ENCODE data around the gene SSC4D. TPM values are rescaled to one million over a fixed set of nuclear protein-coding genes. Genes with fewer than 3 reads are reported as not detected.
"Not testable (repeated sequence)": the region's sequence is repeated elsewhere in the genome, so short reads cannot be mapped to it uniquely, and the experiment has no call there.

The SSC4D gene
- total RNA-seq (2013): 1.1 TPM
- polyA plus RNA-seq (under 1 TPM; 0.48 to 0.56 (median 0.56) TPM), polyA minus RNA-seq (0.40 and 0.55 TPM in 2 replicates), total RNA-seq (0 to 0.58 (median 0.17) reads per million in 11 experiments)

DNA sequence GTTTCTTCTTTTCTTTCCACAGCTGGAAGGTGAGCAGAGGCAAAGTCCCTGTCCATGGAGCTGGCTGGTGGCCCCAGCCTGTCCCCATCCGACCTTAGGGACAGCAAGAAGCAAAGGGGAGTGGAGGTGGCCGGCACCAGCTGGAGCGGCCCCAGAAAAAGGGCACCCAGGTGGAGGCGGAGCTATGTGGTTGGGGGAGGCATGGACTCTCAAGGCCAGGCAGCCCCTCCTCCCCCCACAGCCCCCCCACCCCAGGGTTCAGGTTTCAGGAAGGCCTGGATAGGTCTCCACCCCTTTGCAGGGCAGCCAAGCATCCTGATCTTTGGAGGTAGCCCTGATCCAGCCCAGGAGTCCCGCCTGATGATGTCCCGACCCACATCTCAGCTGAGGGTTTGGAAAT is at the start of gene SSC4D:
TSS of gene SSC4D (minus strand) at position 161 of the 400 bp plus-strand sequence. CDS start 5,258 bp downstream, outside the sequence.
- intact Hi-C loops (cut with micrococcal nuclease): no loop called here
- TF ChIP-seq CTCF (IDR thresholded peaks at IDR 0.05): no peak
- H3K9ac ChIP-seq (ENCODE audit: insufficient read depth, low read length, poor library complexity, severe bottlenecking): no peak within 1 kb of the TSS
- no peak within 1 kb of the TSS for H3K4me3 Mint-ChIP-seq
- H3K9me3 Mint-ChIP-seq: no peaks in the 10 kb centered on the region
- no peaks in the 10 kb centered on the region for H3K9me3 ChIP-seq (replicated peaks in 1 of 2; ENCODE audit: control insufficient read depth in 1 of 2, insufficient read depth in 1 of 2, low read length in 2 of 2)
- H4K20me1 ChIP-seq (ENCODE audit: insufficient read depth, low read length): no peaks in the 10 kb centered on the region
- H3K4me3 ChIP-seq (replicated peaks in 1 of 3; ENCODE audit: low read depth in 2 of 3, low read length in 3 of 3): no peak within 1 kb of the TSS
- DNase-seq: no peak
- H3K27me3 ChIP-seq (ENCODE audit: control insufficient read depth in 2 of 2, insufficient read depth in 2 of 2, low read length in 2 of 2): no peaks in the 10 kb centered on the region
- H3K4me1 Mint-ChIP-seq: peaks cover 32% of the 10 kb centered on the region
- H3K36me3 ChIP-seq (replicated peaks in 1 of 2; ENCODE audit: control insufficient read depth in 1 of 2, insufficient read depth in 2 of 2, low read length in 2 of 2): no peaks in the 10 kb centered on the region
- peaks cover 0 to 4% (median 0%) of the 10 kb centered on the region in 3 donors for H3K27me3 Mint-ChIP-seq (ENCODE audit: low read depth in 3 of 3)
- H3K27ac ChIP-seq (ENCODE audit: low read depth in 1 of 2, low read length in 2 of 2): no peak within 1 kb of the TSS
- peaks cover 6 to 7% of the 10 kb centered on the region in 2 donors for H3K36me3 Mint-ChIP-seq
- no peak within 1 kb of the TSS for H3K4me2 ChIP-seq (replicated peaks; ENCODE audit: extremely low read depth, low read length, poor library complexity, severe bottlenecking)
- WGBS (ENCODE audit: insufficient coverage): no CpG with 5 or more reads among the region's 6 CpGs
- no peaks in the 10 kb centered on the region for H3K79me2 ChIP-seq (ENCODE audit: insufficient read depth, low read length)
- H3K4me1 ChIP-seq (ENCODE audit: control insufficient read depth in 1 of 2, insufficient read depth in 2 of 2, low read length in 2 of 2): peaks cover 13 to 26% of the 10 kb centered on the region in 2 donors
- peak within 1 kb of the TSS in 1 of 7 donors; percentile 2 for H3K27ac Mint-ChIP-seq
- H2AFZ ChIP-seq (ENCODE audit: insufficient read depth, low read depth, low read length, poor library complexity, severe bottlenecking): no peak within 1 kb of the TSS

DNA sequence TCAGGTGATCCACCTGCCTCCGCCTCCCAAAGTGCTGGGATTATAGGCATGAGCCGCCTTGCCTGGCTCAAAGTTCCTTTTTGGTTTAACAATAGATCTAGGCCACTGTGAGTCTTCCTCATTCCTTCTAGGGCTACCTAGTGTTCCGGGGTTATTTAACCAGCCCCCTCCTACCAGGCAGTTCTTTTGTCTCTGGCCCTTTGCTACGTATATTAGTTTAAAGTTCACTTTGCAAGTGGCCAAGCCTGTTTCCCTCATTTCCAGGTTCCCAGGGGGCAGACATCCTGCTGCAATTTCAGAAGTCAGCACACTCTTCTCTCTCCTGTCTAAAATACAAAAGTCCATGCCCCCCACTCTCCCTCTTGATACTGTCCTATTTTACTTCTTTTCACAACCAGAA is 49.0 kb upstream of the SSC4D start:
- H3K4me2 ChIP-seq (replicated peaks; ENCODE audit: extremely low read depth, low read length, poor library complexity, severe bottlenecking); H3K27me3 ChIP-seq (ENCODE audit: control insufficient read depth in 2 of 2, insufficient read depth in 2 of 2, low read length in 2 of 2); H3K27me3 Mint-ChIP-seq (ENCODE audit: low read depth in 3 of 3); H3K27ac Mint-ChIP-seq; H2AFZ ChIP-seq (ENCODE audit: insufficient read depth, low read depth, low read length, poor library complexity, severe bottlenecking); H3K27ac ChIP-seq (ENCODE audit: low read depth in 1 of 2, low read length in 2 of 2); H3K9me3 ChIP-seq (replicated peaks in 1 of 2; ENCODE audit: control insufficient read depth in 1 of 2, insufficient read depth in 1 of 2, low read length in 2 of 2); intact Hi-C loops (cut with micrococcal nuclease); H4K20me1 ChIP-seq (ENCODE audit: insufficient read depth, low read length); H3K79me2 ChIP-seq (ENCODE audit: insufficient read depth, low read length); H3K4me3 ChIP-seq (replicated peaks in 1 of 3; ENCODE audit: low read depth in 2 of 3, low read length in 3 of 3); H3K36me3 ChIP-seq (replicated peaks in 1 of 2; ENCODE audit: control insufficient read depth in 1 of 2, insufficient read depth in 2 of 2, low read length in 2 of 2); H3K36me3 Mint-ChIP-seq; H3K9ac ChIP-seq (ENCODE audit: insufficient read depth, low read length, poor library complexity, severe bottlenecking); H3K4me3 Mint-ChIP-seq; DNase-seq; H3K9me3 Mint-ChIP-seq; H3K4me1 Mint-ChIP-seq; H3K4me1 ChIP-seq (ENCODE audit: control insufficient read depth in 1 of 2, insufficient read depth in 2 of 2, low read length in 2 of 2): not testable (repeated sequence)
- WGBS (ENCODE audit: insufficient coverage): no CpG with 5 or more reads among the region's 4 CpGs

- H3K27me3 Mint-ChIP-seq (ENCODE audit: low read depth in 3 of 3); H3K9me3 ChIP-seq (replicated peaks in 1 of 2; ENCODE audit: control insufficient read depth in 1 of 2, insufficient read depth in 1 of 2, low read length in 2 of 2); H3K36me3 Mint-ChIP-seq; H3K27ac ChIP-seq (ENCODE audit: low read depth in 1 of 2, low read length in 2 of 2); H3K9me3 Mint-ChIP-seq; H3K4me3 ChIP-seq (replicated peaks in 1 of 3; ENCODE audit: low read depth in 2 of 3, low read length in 3 of 3); DNase-seq; intact Hi-C loops (cut with micrococcal nuclease); H2AFZ ChIP-seq (ENCODE audit: insufficient read depth, low read depth, low read length, poor library complexity, severe bottlenecking); H3K4me2 ChIP-seq (replicated peaks; ENCODE audit: extremely low read depth, low read length, poor library complexity, severe bottlenecking); H4K20me1 ChIP-seq (ENCODE audit: insufficient read depth, low read length); H3K4me1 ChIP-seq (ENCODE audit: control insufficient read depth in 1 of 2, insufficient read depth in 2 of 2, low read length in 2 of 2); H3K9ac ChIP-seq (ENCODE audit: insufficient read depth, low read length, poor library complexity, severe bottlenecking); H3K79me2 ChIP-seq (ENCODE audit: insufficient read depth, low read length); H3K4me3 Mint-ChIP-seq; H3K27me3 ChIP-seq (ENCODE audit: control insufficient read depth in 2 of 2, insufficient read depth in 2 of 2, low read length in 2 of 2); H3K27ac Mint-ChIP-seq; H3K4me1 Mint-ChIP-seq; H3K36me3 ChIP-seq (replicated peaks in 1 of 2; ENCODE audit: control insufficient read depth in 1 of 2, insufficient read depth in 2 of 2, low read length in 2 of 2): not testable (repeated sequence)
- WGBS (ENCODE audit: insufficient coverage): no CpG with 5 or more reads among the region's 4 CpGs
Observed at GRCh38 chr7:76457017-76457416, 47.5 kb upstream of the SSC4D start.

DNA sequence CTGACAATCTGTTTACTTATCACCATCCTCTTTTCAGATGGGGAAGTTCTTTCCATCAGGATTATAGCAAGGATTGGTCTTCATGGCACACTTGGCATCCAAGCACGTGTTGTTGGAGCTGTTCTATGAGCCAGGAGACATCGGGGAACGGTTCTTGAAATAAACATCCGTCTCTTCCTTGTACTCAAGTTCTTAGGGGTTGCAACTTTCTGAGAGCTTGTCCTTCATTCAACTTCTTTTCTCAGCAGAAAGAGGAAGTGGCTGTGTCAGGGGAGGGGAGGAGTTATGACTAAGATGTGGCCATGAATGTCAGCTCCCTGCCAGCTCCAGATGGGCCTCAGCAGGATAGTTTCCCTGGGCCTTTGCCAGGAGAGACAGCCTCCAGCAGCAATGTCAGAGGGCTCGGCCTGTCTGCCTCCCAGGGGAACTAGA is 36.1 kb upstream of the SSC4D start:
- H3K4me1 ChIP-seq (ENCODE audit: control insufficient read depth in 1 of 2, insufficient read depth in 2 of 2, low read length in 2 of 2); H3K79me2 ChIP-seq (ENCODE audit: insufficient read depth, low read length); H3K36me3 Mint-ChIP-seq; H3K4me2 ChIP-seq (replicated peaks; ENCODE audit: extremely low read depth, low read length, poor library complexity, severe bottlenecking); H4K20me1 ChIP-seq (ENCODE audit: insufficient read depth, low read length); H3K4me3 Mint-ChIP-seq; H3K36me3 ChIP-seq (replicated peaks in 1 of 2; ENCODE audit: control insufficient read depth in 1 of 2, insufficient read depth in 2 of 2, low read length in 2 of 2); H2AFZ ChIP-seq (ENCODE audit: insufficient read depth, low read depth, low read length, poor library complexity, severe bottlenecking); H3K9ac ChIP-seq (ENCODE audit: insufficient read depth, low read length, poor library complexity, severe bottlenecking); H3K27me3 ChIP-seq (ENCODE audit: control insufficient read depth in 2 of 2, insufficient read depth in 2 of 2, low read length in 2 of 2); H3K27me3 Mint-ChIP-seq (ENCODE audit: low read depth in 3 of 3); H3K9me3 ChIP-seq (replicated peaks in 1 of 2; ENCODE audit: control insufficient read depth in 1 of 2, insufficient read depth in 1 of 2, low read length in 2 of 2); H3K9me3 Mint-ChIP-seq; H3K4me3 ChIP-seq (replicated peaks in 1 of 3; ENCODE audit: low read depth in 2 of 3, low read length in 3 of 3); intact Hi-C loops (cut with micrococcal nuclease): not testable (repeated sequence)
- H3K27ac ChIP-seq (ENCODE audit: low read depth in 1 of 2, low read length in 2 of 2): peak overlapping the region; percentile 36 to 69
- no CpG with 5 or more reads among the region's 5 CpGs for WGBS (ENCODE audit: insufficient coverage)
- H3K27ac Mint-ChIP-seq: peak overlapping the region; percentile 75 to 92 (median 89)
- peaks cover 10% of the 10 kb centered on the region for H3K4me1 Mint-ChIP-seq
- DNase-seq: peak; percentile 50 to 69 (median 65)

Measured in CD14-positive monocyte (primary cell).